ENCODE data around the gene FOXP1.
A peak's percentile ranks its signal among the peaks of the same experiment; 100 is the strongest.
"Not testable (repeated sequence)": the region's sequence is repeated elsewhere in the genome, so short reads cannot be mapped to it uniquely, and the experiment has no call there.

Gene FOXP1

DNA sequence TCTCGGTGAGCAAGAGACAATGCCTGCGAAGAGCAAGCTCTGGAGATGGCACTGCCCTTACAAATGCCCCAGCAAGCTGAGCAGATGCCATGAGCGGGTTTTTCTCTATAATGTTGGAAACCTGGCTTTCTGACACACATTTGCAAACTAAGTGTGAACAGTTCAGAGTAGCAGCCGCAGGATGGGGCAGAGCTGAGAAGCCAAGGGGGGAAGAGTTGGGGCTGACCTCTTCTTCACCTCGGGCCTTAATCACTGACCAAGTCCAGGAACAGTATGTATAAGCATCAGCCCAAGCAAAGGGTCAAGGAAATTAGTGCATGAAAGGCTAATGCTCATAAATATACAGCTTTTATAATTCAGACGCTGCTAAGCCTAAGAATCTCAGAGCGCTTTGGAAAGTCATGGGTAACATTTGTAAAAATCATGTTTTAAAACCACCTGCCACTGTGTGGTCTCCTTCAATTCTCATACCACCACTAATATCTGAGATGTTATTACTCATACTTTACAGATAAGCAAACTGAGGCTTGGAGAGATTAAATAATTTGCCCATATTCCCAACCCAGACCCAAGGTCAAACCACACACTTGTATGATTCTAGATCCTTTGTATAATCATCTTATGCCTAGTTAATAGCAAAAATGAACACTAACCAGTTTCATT lies 603.4 kb downstream of the FOXP1 start:
- no peak for DNase-seq (ENCODE audit: low read depth in 2 of 2)

GRCh38 chr3:70977712-70978111 lies 605.8 kb downstream of the FOXP1 start:
- DNase-seq (ENCODE audit: low read depth in 2 of 2), result no peak

DNA sequence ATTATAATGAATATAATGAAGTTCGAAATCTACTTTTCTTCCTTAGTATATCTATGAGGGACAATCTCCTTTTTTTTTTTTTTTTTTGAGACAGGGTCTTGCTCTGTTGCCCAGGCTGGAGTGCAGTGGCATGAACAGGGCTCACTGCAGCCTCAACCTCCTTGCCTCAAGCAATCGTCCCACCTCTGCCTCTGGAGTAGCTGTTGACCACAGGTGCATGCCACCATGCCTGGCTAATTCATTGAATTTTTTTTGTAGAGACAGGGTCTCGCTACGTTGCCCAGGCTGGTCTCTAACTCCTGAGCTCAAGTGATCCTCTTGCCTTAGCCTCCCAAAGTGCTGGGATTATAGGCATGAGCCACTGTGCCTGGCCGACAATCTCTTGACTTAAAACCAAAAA lies 607.5 kb downstream of the FOXP1 start:
- not testable (repeated sequence) for DNase-seq (ENCODE audit: low read depth in 2 of 2)

GRCh38 chr3:70974747-70975146 lies 608.8 kb downstream of the FOXP1 start:
- no peak for DNase-seq (ENCODE audit: low read depth in 2 of 2)

- no peak for DNase-seq (ENCODE audit: low read depth in 2 of 2)
Measured at GRCh38 chr3:70973558-70973957, 610.0 kb downstream of the FOXP1 start.

GRCh38 chr3:70972855-70973254 lies 610.7 kb downstream of the FOXP1 start:
- DNase-seq (ENCODE audit: low read depth in 2 of 2), result no peak

DNA sequence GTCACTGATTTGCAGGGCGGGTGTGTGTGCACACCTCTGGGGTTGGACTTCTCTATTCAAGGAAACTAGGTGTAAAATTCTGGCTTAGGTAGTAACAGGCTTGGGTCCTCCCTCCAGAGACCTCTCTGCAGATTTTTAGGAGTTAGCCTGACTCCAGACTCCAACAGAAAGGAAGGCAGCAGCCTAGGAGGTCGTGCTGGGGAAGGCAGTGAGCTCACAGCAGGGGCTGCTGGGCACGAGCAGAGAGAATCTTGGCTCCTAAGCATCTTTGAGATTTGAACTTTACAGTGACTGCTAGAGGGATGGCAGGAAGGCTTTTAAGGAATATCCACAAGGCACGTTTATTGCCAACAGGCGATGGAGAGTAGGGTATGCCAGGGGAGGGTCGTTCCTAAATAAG lies 612.6 kb downstream of the FOXP1 start:
- DNase-seq (ENCODE audit: low read depth in 2 of 2), result no peak

DNA sequence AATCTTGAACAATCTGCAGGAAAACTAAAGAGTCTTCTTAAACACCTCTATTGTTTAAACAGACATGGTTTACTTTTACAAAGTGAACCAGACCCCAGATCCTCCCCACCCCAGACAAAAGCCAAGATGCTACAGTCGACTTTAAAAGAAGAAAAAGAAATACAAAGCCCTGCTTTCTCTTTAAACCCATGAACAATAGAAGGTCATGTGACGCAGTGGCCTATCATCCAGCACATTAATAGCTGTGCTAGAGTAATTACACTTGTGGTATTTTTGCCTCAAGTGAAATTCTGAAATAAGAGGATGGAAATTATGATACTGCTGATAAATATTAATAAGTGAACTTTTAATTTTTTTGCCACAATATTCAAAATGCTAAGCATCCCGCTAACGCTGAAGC lies 613.4 kb downstream of the FOXP1 start:
- DNase-seq (ENCODE audit: low read depth in 2 of 2), result no peak

GRCh38 chr3:70963431-70964275 lies 619.9 kb downstream of the FOXP1 start:
- DNase-seq (ENCODE audit: low read depth in 2 of 2), result no peak

DNA sequence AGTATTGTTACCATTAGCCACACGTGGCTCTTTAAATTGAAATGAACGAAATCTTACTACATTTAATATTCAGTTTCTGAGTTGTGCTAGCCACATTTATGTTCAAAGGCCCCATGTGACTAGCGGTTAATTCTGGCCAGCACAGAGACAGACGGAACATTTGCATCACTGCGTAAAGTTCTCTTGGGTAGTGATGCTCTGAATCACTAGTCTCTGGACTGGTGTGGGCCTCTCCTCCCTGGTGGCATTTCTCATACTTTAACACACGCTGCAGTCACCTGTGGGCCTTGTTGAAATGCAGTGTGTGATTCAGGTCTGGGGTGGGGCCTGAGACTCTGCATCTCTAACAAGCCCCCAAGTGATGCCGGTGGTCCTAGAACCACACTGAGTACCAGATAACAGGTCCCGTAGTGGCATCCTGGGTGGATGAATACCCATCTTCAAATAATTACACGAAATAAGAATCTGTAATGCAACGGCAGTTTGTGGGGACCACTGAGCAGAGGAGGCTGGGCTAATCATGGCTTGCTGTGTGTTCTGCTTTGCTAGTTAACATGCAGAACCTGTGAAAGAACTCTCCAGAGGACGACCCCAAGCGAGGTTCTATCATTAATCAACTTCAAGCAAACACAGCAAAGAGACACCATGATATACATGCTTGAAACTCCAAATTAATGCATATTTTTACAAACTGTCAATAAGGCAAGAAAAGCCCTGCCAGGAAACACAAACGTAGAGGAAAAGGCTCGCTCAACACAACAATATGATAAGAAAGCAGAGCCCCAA lies 623.8 kb downstream of the FOXP1 start:
- DNase-seq (ENCODE audit: low read depth in 2 of 2), result no peak

- no peak for DNase-seq (ENCODE audit: low read depth in 2 of 2)
Measured at GRCh38 chr3:70952033-70952747, 631.3 kb downstream of the FOXP1 start.

DNA sequence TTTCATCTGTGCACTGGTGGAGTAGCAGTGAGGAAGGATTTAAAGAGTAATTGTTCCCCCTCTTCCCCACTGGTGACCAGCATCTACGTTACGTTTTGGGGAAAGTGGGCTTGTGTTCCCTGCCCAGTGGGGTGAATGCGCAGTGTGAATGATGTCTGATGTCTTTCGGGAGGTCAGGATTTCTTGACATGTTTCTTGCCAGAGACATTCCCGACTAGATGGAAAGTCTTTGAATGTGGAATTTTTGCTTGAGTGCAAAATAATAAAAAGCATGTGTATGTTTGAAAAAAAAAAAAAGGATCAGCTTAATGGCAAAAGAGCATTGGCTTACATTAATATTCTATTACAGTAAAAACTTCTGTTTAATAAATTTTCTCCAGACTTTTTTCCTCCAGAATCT lies 632.2 kb downstream of the FOXP1 start:
- DNase-seq (ENCODE audit: low read depth in 2 of 2), result peak; percentile 25 to 26

- DNase-seq (ENCODE audit: low read depth in 2 of 2), result peak in 1 of 2 experiments; percentile 8
Measured at GRCh38 chr3:70947579-70947978, 635.9 kb downstream of the FOXP1 start.

- DNase-seq (ENCODE audit: low read depth in 2 of 2), result no peak
Measured at GRCh38 chr3:70943886-70944285, 639.6 kb downstream of the FOXP1 start.

DNA sequence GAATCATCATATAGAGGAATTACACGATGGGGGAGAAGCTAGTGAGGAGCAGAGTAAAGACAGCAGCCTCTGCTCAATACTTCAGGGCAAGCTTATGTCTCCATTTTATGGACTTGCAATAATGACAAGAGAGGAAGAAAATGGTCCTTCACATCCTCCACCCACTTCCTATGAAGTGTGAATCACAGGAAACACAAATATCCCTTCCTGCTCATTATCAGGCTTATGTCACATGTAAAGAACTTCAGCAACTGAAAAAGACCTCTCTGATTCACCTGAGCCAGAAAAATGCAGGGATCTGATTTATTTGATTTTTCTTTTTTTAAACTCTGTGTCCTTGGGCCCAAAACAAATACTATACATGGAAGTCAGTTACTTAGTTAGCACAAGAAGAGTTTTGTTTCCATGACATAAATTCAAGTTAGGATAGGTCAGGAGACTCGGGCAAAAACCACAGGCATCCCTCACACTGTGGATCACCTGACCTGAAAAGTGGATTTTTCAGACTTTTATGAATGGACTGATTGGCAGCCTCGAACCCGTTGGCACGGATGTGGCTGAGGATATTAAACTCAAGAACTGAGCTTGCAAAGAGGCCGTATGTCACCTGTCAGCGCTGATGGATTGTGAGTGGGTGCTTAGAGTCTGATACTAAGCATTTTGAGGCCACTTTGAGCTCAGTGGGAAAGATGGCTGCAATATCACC lies 650.3 kb downstream of the FOXP1 start:
- DNase-seq (ENCODE audit: low read depth in 2 of 2), result no peak

GRCh38 chr3:70930066-70930465 lies 653.5 kb downstream of the FOXP1 start:
- no peak for DNase-seq (ENCODE audit: low read depth in 2 of 2)

DNA sequence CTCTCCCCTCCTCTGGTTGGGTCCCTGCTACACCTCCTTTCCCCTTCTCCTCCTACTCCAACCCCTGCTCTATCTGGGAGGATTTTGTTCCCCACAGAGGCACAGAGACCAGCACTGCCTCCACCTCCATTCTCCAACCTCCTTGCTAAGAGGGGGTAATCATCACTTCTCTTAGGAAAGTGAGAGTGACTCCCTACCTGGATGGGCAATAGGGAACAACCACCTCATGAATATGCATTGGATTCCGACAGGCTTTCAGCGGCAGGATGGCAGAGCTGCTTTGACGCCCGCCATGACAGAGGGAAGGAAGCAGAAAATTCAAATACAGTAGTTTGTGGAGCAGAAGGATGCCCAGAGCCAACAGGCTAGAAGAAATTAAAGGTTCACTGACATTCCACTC lies 656.3 kb downstream of the FOXP1 start:
- no peak for DNase-seq (ENCODE audit: low read depth in 2 of 2)

GRCh38 chr3:70926835-70927234 lies 656.7 kb downstream of the FOXP1 start:
- no peak for DNase-seq (ENCODE audit: low read depth in 2 of 2)

DNA sequence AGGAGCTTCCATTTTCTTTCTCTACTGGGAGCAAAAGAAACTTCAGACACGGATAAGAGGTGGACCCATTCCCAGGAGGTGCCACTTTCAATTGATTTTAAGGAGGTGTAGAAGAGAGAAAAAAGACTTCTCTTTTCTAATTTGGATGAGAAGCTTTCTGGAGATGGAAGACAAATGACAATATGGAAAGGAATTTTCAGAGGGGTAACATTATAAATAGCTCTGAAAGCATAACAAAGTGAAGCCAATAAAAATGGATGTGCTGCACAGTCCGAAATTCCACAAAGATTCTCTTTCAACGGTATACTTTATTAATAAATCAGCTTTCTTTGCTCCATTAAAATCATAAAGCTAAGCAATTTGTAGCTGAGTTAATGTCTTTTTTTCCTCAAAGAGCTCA lies 663.9 kb downstream of the FOXP1 start:
- DNase-seq (ENCODE audit: low read depth in 2 of 2), result no peak

GRCh38 chr3:70919091-70919490 lies 664.4 kb downstream of the FOXP1 start:
- no peak for DNase-seq (ENCODE audit: low read depth in 2 of 2)

DNA sequence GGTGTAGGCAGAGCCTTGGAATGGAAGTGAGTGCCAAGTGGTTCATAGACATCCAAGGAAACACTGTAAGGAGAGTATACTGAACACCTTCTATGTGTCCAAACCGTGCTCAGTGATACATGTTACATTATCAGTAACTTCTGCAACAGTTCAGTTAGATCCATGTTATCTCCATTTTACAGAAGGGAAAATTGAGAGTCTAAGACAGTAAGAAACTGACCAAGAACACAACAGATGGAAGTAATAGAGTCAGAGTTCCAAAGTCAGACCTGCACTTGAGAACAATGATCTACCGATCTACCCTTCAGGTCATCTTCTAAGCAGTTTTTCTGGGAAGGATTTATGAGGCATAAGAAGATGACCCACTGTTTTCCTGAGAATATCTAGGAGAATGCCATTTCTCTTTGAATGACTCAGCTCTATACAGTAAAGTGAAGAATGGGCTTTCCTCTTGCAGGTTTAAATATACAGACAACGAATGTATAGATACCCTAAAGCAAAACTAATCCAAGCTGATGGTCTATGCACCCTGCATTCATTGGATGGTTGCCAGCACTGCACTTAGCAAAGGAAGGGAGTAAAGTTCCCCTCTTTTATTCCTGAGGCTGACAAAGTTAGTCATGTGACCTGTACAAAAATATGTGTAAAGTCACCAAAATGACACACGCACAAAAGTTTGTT lies 667.0 kb downstream of the FOXP1 start:
- DNase-seq (ENCODE audit: low read depth in 2 of 2), result no peak
